Omental fat pad (tissue), 4 donors: ENCODE results near the gene TMEM129. TPM values are rescaled to one million over a fixed set of nuclear protein-coding genes. Genes with fewer than 3 reads are reported as not detected.

Experiments used
- ATAC-seq: fragments of 150-250 bp; one replicate; pipeline ENCODE4 v1.9.1; 2016; ENCODE audit warnings: mild to moderate bottlenecking, moderate library complexity; ENCODE audit not compliant: low FRiP score
- DNase-seq: peaks from one replicate; pipeline ENCODE4 v3.0.0-alpha.2; 2019; ENCODE audit warnings: low spot score
- total RNA-seq, 4 donors: library from RNA; depleted of rRNA; stranded (reverse); fragments of >200 nt; gene quantifications; one replicate each; pipeline ENCODE4 v1.1.0, GENCODE V29; 2016
- TF ChIP-seq, protein P1 (sequence below), 3 donors: fragments of 450-650 bp; IDR thresholded peaks; one replicate each; pipeline ENCODE4 v1.5.1; 2016 to 2017; ENCODE audit warnings: antibody characterized with exemption in 3 of 3, mild to moderate bottlenecking in 3 of 3, moderate library complexity in 2 of 3

TMEM129 gene
- total RNA-seq, 4 donors from 2014 or later, result 31.9 to 59.0 (median 43.5) TPM

DNA sequence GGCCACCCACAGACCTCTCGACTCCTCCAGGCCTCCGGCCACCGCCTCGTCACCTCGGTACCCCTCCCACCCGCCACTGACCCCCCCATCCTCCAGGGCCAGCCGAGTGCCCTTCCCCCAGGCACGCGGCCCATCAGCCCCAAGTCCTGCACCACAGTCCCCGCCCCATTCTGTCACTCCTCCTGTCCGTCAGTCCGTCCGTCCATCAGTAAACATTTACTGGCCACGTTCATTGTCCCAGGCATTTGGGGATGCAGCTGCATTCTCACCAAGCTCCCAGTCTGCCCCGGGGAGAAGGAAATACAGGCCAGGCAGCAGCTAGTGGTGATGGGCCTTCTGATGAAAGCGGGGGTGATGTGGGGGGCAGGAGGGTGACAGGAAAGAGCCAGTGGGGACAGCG is 36.7 kb upstream of the TMEM129 start:
- TF ChIP-seq, protein P1, sequence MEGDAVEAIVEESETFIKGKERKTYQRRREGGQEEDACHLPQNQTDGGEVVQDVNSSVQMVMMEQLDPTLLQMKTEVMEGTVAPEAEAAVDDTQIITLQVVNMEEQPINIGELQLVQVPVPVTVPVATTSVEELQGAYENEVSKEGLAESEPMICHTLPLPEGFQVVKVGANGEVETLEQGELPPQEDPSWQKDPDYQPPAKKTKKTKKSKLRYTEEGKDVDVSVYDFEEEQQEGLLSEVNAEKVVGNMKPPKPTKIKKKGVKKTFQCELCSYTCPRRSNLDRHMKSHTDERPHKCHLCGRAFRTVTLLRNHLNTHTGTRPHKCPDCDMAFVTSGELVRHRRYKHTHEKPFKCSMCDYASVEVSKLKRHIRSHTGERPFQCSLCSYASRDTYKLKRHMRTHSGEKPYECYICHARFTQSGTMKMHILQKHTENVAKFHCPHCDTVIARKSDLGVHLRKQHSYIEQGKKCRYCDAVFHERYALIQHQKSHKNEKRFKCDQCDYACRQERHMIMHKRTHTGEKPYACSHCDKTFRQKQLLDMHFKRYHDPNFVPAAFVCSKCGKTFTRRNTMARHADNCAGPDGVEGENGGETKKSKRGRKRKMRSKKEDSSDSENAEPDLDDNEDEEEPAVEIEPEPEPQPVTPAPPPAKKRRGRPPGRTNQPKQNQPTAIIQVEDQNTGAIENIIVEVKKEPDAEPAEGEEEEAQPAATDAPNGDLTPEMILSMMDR (IDR thresholded peaks at IDR 0.05), result no peak
- no peak for DNase-seq
- no peak for ATAC-seq

DNA sequence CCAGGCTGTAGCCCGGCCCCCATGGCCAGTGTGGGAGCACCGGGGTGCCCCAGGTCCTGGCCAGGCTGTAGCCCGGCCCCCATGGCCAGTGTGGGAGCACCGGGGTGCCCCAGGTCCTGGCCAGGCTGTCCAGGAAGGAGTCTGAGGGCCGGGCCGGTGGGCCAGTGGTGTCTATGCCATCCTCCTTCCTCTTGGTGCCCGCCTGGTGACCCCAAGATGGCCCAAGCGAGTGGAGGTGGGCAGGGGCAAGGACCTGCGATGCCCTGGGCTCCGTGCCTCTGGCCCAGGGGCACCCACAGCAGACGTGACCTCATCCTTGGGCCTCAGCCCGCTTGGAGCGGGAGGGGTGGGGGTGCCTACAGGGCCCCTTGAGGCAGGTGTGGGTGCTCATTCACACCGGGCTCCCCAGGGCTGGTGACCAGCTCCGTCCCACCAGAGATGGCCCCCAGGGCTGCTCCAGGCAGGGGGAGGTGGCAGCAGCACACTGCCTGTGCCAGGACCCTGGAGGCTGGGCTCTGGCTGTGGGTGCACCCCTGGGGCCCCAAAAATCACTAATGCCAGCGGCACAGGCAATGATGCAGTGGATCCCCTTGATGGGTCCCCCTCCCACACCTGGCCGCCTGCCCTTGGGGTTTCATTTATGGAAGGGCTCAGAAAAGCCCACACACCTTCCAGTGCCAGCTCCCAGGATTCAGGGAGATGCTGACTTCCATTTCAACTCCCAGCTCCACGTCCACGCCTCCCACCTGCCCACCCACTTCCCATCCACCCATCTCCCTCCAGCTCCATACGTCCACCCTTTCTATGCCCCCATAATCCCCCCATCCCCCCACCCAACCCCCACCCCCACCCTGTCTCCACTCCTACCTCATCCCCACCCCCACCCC is 36.0 kb upstream of the TMEM129 start:
- no peak for DNase-seq
- TF ChIP-seq, protein P1 (IDR thresholded peaks at IDR 0.05), result no peak
- no peak for ATAC-seq

DNA sequence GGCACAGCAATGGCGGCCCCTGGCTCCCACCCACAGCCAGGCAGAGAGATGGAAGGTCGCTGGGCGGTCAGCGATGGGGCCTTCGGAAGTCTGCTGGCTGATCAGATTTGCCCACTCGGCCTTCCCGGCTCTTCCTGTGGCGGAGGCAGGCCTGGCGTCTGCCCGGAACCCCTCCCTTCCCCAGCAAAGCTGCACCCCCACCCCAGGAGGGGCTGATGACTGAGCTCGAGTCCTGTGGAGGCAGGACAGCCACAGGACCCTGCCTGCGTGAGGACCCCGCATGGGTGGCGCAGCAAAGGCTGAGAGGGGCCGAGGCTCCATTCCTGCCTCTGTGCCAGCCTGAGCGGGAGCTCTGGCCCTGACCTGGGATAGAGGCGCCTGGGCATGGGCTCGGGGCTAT is 35.0 kb upstream of the TMEM129 start:
- TF ChIP-seq, protein P1 (IDR thresholded peaks at IDR 0.05), result no peak
- ATAC-seq (no peak), DNase-seq (no peak)

DNA sequence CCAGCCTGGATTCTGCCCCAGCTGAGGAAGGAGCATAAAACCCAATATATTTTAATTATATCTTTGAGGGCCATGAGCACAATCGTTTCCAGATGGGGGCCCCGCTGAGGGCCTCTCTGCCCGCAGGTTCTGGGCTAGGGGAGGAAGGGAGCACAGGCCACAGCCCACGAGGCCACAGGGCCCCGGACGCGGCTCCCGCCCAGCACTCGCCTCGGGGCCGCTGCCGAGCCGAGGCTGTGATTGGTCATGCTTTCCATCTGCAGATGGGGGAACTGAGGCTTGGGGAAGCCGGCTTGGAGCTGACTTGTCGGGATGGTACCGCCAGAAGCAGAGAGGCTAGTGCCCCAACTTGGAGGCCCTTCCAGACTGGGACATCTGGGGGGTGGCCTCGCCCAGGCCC is 34.2 kb upstream of the TMEM129 start:
- ATAC-seq (no peak), DNase-seq (no peak)
- TF ChIP-seq, protein P1 (IDR thresholded peaks at IDR 0.05), result no peak

DNA sequence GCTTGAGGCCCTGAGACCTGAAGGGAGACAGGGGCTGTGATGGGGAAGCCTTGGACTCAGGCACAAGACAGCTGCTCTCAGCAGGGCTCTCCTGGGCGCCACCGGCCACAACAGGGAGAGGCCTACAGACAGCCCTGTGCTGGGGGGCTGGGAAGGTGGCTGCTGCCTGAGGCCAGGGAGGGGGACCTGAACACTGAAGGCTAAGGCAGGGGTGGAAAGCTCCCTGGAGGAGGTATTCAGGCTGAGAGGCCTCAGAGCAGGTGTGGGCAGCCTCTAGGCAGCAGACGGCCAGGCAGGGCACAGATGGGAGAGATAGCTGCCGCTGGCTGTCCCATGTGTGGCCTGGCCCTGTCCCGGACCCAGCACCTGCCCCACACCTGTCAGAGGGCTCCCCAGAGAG is 33.2 kb upstream of the TMEM129 start:
- ATAC-seq (no peak), DNase-seq (no peak)
- TF ChIP-seq, protein P1 (IDR thresholded peaks at IDR 0.05), result no peak

DNA sequence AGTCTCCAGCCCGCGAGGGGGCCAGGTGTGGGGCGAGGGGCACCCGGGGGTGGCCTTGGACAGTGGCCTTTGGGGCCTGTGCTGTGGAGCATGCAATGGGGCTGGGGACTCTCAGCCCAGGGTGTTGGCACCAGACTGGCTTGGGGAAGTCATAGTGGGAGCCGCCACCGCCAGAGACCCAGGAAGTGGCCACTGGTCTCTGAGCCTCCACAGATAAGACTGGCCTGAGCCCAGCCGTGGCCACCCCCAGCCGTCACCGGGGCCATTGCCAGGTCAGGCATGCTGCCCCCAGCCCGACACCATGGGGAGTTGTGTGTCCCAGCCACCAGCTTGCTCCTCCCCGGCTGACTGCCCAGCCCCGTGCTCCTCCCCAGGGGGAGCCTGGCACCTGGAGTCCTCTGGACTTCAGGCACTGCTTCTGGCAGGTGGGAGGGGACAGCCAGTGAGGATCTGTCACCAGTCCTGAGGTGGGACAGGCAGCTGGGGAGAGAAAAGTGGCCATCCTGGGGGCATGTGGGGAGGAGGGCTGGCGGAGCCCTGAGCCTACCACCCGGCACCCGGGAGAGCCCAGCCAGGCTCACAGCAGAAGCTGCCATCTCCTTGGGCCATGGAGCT is 32.7 kb upstream of the TMEM129 start:
- TF ChIP-seq, protein P1 (IDR thresholded peaks at IDR 0.05), result no peak
- no peak for DNase-seq
- ATAC-seq, result no peak
